Right renal pelvis (tissue), 4 donors: ENCODE data around the gene GPRASP2. TPM values are rescaled to one million over a fixed set of nuclear protein-coding genes. Genes with fewer than 3 reads are reported as not detected.

Source experiments
- DNase-seq, 4 donors: peaks; one replicate each; pipeline ENCODE4 v3.0.0-alpha.2; 2013; ENCODE audit warnings: low read depth in 4 of 4, low spot score in 3 of 4, missing footprints in 1 of 4
- polyA plus RNA-seq, 4 donors: library from polyadenylated mRNA; unstranded; fragments of 120-200 nt; gene quantifications; one replicate each; pipeline ENCODE4 v1.2.1, GENCODE V29; 2013; ENCODE audit not compliant: insufficient read length in 4 of 4

Gene GPRASP2
- polyA plus RNA-seq, 4 donors = 40.2 to 44.7 (median 40.7) TPM

GRCh38 chrX:102739657-102740056, 27.4 kb downstream of the GPRASP2 start:
- no peak for DNase-seq

GRCh38 chrX:102744307-102744706, 32.1 kb downstream of the GPRASP2 start:
- DNase-seq = no peak

- peak in 1 of 4 donors; percentile 10 for DNase-seq
These were observed 33.2 kb downstream of the GPRASP2 start for GRCh38 chrX:102745513-102745856.

- DNase-seq = peak in 1 of 4 donors; percentile 29
These were observed 33.8 kb downstream of the GPRASP2 start for GRCh38 chrX:102745857-102746584.

- DNase-seq = no peak
These were observed 53.0 kb downstream of the GPRASP2 start for GRCh38 chrX:102765217-102765616.

- DNase-seq = no peak
These were observed 53.6 kb downstream of the GPRASP2 start for GRCh38 chrX:102765809-102766208.

GRCh38 chrX:102767287-102767686, 55.0 kb downstream of the GPRASP2 start:
- DNase-seq = no peak

Other genes with a start within 250 kb of the GPRASP2 start
- 1 to 10 TPM in 2 of 4 donors, under 1 TPM in 2; 0.58 to 1.2 (median 0.89) TPM for gene TCP11X2, start 240.6 kb upstream of the GPRASP2 start, polyA plus RNA-seq
- 10 to 100 TPM; 62.7 to 74.0 (median 69.3) TPM for gene TMSB15A, start 195.7 kb upstream of the GPRASP2 start, polyA plus RNA-seq
- 10 to 100 TPM; 14.0 to 17.2 (median 16.3) TPM for gene ARMCX5, start 112.9 kb upstream of the GPRASP2 start, polyA plus RNA-seq
- gene GPRASP1, start 61.0 kb upstream of the GPRASP2 start, polyA plus RNA-seq = 10 to 100 TPM; 10.2 to 14.4 (median 12.1) TPM
- 10 to 100 TPM; 16.7 to 22.5 (median 20.0) TPM for gene GPRASP3, start 8.3 kb downstream of the GPRASP2 start, polyA plus RNA-seq
- under 1 TPM in 2 of 4 donors, not detected in 2; 0.14 to 0.22 TPM for gene RAB40AL, start 224.8 kb downstream of the GPRASP2 start, polyA plus RNA-seq